KMS-11 (cell line): ENCODE measurements around the gene RTCA.
"Not testable (repeated sequence)": the region's sequence is repeated elsewhere in the genome, so short reads cannot be mapped to it uniquely, and the experiment has no call there.

Source experiments
- H2AFZ ChIP-seq: fragments of 200-600 bp; sonication (generic); 2 replicates; pipeline ENCODE4 v1.6.1; 2016; ENCODE audit warnings: antibody characterized with exemption, mixed run types, low read depth
- H3K27ac ChIP-seq: fragments of 200-600 bp; sonication (generic); 2 replicates; pipeline ENCODE4 v1.6.1; 2016; ENCODE audit warnings: mild to moderate bottlenecking, mixed run types
- H3K27me3 ChIP-seq: fragments of 200-600 bp; sonication (generic); 2 replicates; pipeline ENCODE4 v1.6.1; 2017; ENCODE audit warnings: mild to moderate bottlenecking, low read depth, mixed run types, moderate library complexity; ENCODE audit not compliant: insufficient read depth
- H3K36me3 ChIP-seq: fragments of 200-600 bp; sonication (generic); 2 replicates; pipeline ENCODE4 v1.6.1; 2017; ENCODE audit warnings: mild to moderate bottlenecking, mixed run types; ENCODE audit not compliant: insufficient read depth
- H3K4me1 ChIP-seq: fragments of 200-600 bp; sonication (generic); 2 replicates; pipeline ENCODE4 v1.6.1; 2016; ENCODE audit warnings: mild to moderate bottlenecking, low read depth, mixed run types; ENCODE audit not compliant: poor library complexity, severe bottlenecking
- H3K4me2 ChIP-seq: fragments of 200-600 bp; sonication (generic); 2 replicates; pipeline ENCODE4 v1.7.0; 2016; ENCODE audit warnings: mild to moderate bottlenecking, mixed run types
- H3K4me3 ChIP-seq: fragments of 200-600 bp; sonication (generic); IDR thresholded peaks from 2 replicates; pipeline ENCODE4 v1.6.1; 2017; ENCODE audit warnings: low read depth, low read length, mixed read lengths; ENCODE audit not compliant: insufficient read depth
- H3K79me2 ChIP-seq: fragments of 200-600 bp; sonication (generic); 2 replicates; pipeline ENCODE4 v1.6.1; 2016; ENCODE audit warnings: low read depth, mixed run types; ENCODE audit not compliant: insufficient read depth
- H3K9ac ChIP-seq: fragments of 200-600 bp; sonication (generic); 2 replicates; pipeline ENCODE4 v1.6.1; 2016; ENCODE audit warnings: mild to moderate bottlenecking, mixed run types
- H4K20me1 ChIP-seq: fragments of 200-600 bp; sonication (generic); 2 replicates; pipeline ENCODE4 v1.6.1; 2016; ENCODE audit warnings: mild to moderate bottlenecking, mixed run types; ENCODE audit not compliant: insufficient read depth
- TF ChIP-seq, protein P1 (sequence below): fragments of 200-600 bp; sonication (generic); conservative IDR thresholded peaks from 2 replicates; pipeline ENCODE4 v1.6.1; 2017; ENCODE audit warnings: low read depth, mild to moderate bottlenecking, antibody characterized with exemption, low read length, moderate library complexity, mixed read lengths

RTCA gene

DNA sequence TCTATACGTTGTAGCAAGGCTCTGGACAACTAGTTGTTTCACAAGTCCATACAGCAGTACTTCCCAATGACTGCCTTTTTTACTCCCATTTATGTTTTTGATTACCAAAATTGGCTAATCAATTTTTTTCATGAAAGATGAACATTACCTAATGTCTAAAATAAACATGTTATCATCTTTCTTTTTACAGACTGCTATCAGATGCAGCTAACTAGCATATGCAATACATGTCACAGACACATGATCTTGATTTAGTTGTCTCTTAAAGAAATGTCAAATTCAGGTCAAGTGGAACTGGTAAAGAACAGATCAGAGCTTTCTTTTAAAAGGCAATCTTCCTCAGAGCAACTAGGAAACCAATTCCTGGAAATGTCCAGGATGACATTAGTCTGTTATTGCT lies 15.8 kb upstream of the RTCA start:
- Histone ChIP-seq H3K4me3 (no peak overlapping the region), H3K9ac (peak overlapping the region; percentile 73; the same call in 1 of the 2 replicates), H3K4me1 (peaks cover 7% of the 10 kb centered on the region), H3K36me3 (no peaks in the 10 kb centered on the region), H4K20me1 (no peaks in the 10 kb centered on the region), H3K27ac (no peak overlapping the region), H2AFZ (peak overlapping the region; percentile 72), H3K27me3 (no peaks in the 10 kb centered on the region), H3K79me2 (no peaks in the 10 kb centered on the region), H3K4me2 (peak overlapping the region; percentile 80)
- TF ChIP-seq, protein P1, sequence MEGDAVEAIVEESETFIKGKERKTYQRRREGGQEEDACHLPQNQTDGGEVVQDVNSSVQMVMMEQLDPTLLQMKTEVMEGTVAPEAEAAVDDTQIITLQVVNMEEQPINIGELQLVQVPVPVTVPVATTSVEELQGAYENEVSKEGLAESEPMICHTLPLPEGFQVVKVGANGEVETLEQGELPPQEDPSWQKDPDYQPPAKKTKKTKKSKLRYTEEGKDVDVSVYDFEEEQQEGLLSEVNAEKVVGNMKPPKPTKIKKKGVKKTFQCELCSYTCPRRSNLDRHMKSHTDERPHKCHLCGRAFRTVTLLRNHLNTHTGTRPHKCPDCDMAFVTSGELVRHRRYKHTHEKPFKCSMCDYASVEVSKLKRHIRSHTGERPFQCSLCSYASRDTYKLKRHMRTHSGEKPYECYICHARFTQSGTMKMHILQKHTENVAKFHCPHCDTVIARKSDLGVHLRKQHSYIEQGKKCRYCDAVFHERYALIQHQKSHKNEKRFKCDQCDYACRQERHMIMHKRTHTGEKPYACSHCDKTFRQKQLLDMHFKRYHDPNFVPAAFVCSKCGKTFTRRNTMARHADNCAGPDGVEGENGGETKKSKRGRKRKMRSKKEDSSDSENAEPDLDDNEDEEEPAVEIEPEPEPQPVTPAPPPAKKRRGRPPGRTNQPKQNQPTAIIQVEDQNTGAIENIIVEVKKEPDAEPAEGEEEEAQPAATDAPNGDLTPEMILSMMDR: no peak

DNA sequence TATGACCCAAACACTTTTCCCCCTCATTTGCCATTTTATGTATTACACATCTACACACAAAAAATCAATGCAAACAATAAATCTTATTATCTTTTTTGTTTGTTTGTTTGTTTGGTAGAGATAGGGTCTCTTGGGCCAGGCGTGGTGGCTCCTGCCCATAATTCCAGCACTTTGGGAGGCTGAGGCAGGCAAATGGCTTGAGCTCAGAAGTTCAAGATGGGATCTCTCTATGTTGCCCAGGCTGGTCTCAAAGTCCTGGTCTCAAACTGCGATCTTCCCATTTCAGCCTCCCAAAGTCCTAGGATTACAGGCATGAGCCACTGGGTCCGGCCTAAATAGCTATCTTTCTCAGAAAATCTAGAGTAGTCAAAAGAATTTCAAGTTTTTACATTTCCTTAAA lies 15.2 kb upstream of the RTCA start:
- Histone ChIP-seq H2AFZ (peak overlapping the region; percentile 72; the same call in 1 of the 2 replicates), H3K27me3 (no peaks in the 10 kb centered on the region), H3K4me2 (peak overlapping the region; percentile 80; the same call in 1 of the 2 replicates)

DNA sequence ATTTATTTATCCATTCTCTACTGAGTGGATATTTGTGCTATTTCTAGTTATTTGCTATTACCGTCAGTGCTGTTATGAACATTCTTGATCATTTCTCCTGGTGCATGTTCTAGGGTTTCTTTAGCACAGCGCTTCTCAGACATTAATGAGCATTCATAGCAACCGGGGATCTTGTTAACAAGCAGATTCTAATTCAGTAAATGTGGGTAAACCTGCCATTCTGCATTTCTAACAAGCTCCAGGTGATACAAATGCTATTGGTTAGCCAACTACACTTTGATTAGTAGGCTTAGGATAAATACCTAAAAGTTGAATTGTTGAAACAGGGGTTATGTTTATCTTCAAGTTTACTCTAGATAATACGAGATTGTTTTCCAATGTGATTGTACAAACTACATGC lies 13.1 kb upstream of the RTCA start:
- no peak overlapping the region for H2AFZ ChIP-seq
- peaks cover 7% of the 10 kb centered on the region for H3K4me1 ChIP-seq
- H3K9ac ChIP-seq: no peak overlapping the region
- no peaks in the 10 kb centered on the region for H3K36me3 ChIP-seq
- H3K4me2 ChIP-seq: no peak overlapping the region
- H3K79me2 ChIP-seq: no peaks in the 10 kb centered on the region
- H3K27me3 ChIP-seq: no peaks in the 10 kb centered on the region
- H4K20me1 ChIP-seq: no peaks in the 10 kb centered on the region
- H3K27ac ChIP-seq: no peak overlapping the region
- TF ChIP-seq, protein P1: no peak
- H3K4me3 ChIP-seq: no peak overlapping the region

More for the DNA sequence above, 15.2 kb upstream of the RTCA start:
- no peaks in the 10 kb centered on the region for H3K79me2 ChIP-seq
- H3K4me1 ChIP-seq: peaks cover 7% of the 10 kb centered on the region
- H3K4me3 ChIP-seq: no peak overlapping the region
- no peaks in the 10 kb centered on the region for H3K36me3 ChIP-seq
- no peak overlapping the region for H3K27ac ChIP-seq
- no peak overlapping the region for H3K9ac ChIP-seq
- H4K20me1 ChIP-seq: no peaks in the 10 kb centered on the region
- TF ChIP-seq, protein P1: no peak

DNA sequence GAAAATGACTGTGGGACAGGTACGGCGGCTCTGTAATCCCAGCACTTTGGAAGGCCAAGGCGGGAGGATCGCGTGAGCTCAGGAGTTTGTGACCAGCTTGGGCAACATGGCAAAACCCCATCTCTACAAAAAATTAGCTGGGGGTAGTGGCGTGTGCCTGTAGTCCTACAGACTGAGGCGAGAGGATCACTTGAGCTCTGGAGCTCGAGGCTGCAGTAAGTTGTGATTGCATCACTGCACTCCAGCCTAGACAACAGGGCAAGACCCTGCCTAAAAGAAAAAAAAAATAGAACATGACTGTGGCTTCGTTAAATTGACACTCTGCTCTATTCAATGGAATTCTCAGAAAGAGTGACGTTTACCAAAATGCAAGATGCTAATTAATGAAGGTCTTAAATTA lies 12.5 kb upstream of the RTCA start:
- TF ChIP-seq, protein P1: no peak
- Histone ChIP-seq H4K20me1 (no peaks in the 10 kb centered on the region), H2AFZ (no peak overlapping the region), H3K79me2 (no peaks in the 10 kb centered on the region), H3K4me1 (peaks cover 7% of the 10 kb centered on the region), H3K27ac (no peak overlapping the region), H3K4me2 (no peak overlapping the region), H3K27me3 (no peaks in the 10 kb centered on the region), H3K4me3 (no peak overlapping the region), H3K9ac (no peak overlapping the region), H3K36me3 (no peaks in the 10 kb centered on the region)

DNA sequence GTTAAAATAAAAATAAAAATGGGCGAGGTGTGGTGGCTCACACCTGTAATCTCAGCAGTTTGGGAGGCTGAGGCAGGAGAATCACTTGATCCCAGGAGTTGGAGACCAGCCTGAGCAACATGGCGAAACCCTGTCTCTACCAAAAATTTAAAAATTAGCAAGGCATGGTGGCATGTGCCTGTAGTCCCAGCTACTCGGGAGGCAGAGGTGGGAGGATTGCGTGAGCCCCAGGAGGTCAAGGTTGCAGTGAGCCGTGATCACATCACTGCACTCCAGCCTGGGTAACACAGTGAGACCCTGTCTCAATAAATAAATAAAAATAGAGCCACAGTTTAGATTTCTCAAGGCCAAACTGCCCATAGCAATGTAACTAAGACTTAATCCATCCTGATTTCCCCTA lies 9.7 kb upstream of the RTCA start:
- not testable (repeated sequence) for H3K9ac ChIP-seq, H3K79me2 ChIP-seq, H3K4me1 ChIP-seq, H4K20me1 ChIP-seq, H3K36me3 ChIP-seq, H3K27ac ChIP-seq, H2AFZ ChIP-seq, H3K4me2 ChIP-seq, H3K4me3 ChIP-seq, H3K27me3 ChIP-seq

DNA sequence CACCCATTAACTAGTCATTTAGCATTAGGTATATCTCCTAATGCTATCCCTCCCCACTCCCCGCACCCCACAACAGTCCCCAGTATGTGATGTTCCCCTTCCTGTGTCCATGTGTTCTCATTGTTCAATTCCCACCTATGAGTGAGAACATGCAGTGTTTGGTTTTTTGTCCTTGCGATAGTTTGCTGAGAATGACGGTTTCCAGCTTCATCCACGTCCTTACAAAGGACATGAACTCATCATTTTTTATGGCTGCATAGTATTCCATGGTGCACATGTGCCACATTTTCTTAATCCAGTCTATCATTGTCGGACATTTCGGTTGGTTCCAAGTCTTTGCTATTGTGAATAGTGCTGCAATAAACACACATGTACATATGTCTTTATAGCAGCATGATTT lies 7.6 kb upstream of the RTCA start:
- H3K4me1 ChIP-seq, H3K4me2 ChIP-seq, H3K79me2 ChIP-seq, H3K9ac ChIP-seq, H4K20me1 ChIP-seq, H3K4me3 ChIP-seq, H3K27me3 ChIP-seq, H3K27ac ChIP-seq, H3K36me3 ChIP-seq, H2AFZ ChIP-seq: not testable (repeated sequence)
